ENCODE results near the gene MYH14.

GRCh38 chr19:50280074-50280473 is 76.7 kb downstream of the MYH14 start:
- TF ChIP-seq POLR2A (IDR thresholded peaks at IDR 0.05; ENCODE audit: extremely low read depth, insufficient read length): no peak
- TF ChIP-seq, protein P1, sequence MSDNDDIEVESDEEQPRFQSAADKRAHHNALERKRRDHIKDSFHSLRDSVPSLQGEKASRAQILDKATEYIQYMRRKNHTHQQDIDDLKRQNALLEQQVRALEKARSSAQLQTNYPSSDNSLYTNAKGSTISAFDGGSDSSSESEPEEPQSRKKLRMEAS (IDR thresholded peaks at IDR 0.05; ENCODE audit: low read depth, low read length): no peak
- TF ChIP-seq CTCF (IDR thresholded peaks at IDR 0.05; ENCODE audit: low read depth, low read length): no peak
